HL-60 (cell line): Measurements from ENCODE around the gene CTIF.

Experiments
- DNase-seq, 2 experiments: peaks; one replicate each; pipeline ENCODE4 v3.0.0-alpha.2; 2010 to 2020; ENCODE audit warnings: low read depth in 1 of 2, low spot score in 1 of 2
- H3K27ac ChIP-seq: fragments of 250-450 bp; sonication (Bioruptor Pico); replicated peaks from 2 replicates; pipeline ENCODE4 v1.5.1; 2020; ENCODE audit warnings: mild to moderate bottlenecking, moderate library complexity
- H3K27me3 ChIP-seq: fragments of 250-450 bp; sonication (Bioruptor Pico); 2 replicates; pipeline ENCODE4 v1.5.1; 2021; ENCODE audit warnings: mild to moderate bottlenecking, moderate library complexity; ENCODE audit not compliant: insufficient read depth, poor library complexity, severe bottlenecking
- H3K4me3 ChIP-seq: replicated peaks from 2 replicates; pipeline ENCODE4 v1.5.1; 2011; ENCODE audit warnings: mild to moderate bottlenecking, control low read depth, low read length; ENCODE audit not compliant: insufficient read depth
- CTCF ChIP-seq: IDR thresholded peaks from one replicate; pipeline ENCODE4 v1.5.1; 2011; ENCODE audit warnings: low read length, control low read depth, inconsistent platforms; ENCODE audit not compliant: insufficient read depth
- GABPA ChIP-seq: IDR thresholded peaks from 2 replicates; pipeline ENCODE4 v1.6.1; 2012; ENCODE audit warnings: low read depth
- POLR2AphosphoS5 ChIP-seq: IDR thresholded peaks from 2 replicates; pipeline ENCODE4 v1.6.1; 2012; ENCODE audit warnings: low read depth
- REST ChIP-seq: IDR thresholded peaks from 2 replicates; pipeline ENCODE4 v1.6.1; 2012; ENCODE audit warnings: low read depth; ENCODE audit not compliant: insufficient replicate concordance
- SPI1 ChIP-seq: IDR thresholded peaks from 2 replicates; pipeline ENCODE4 v1.6.1; 2012; ENCODE audit warnings: low read depth, mild to moderate bottlenecking, borderline replicate concordance

The CTIF gene

GRCh38 chr18:48858676-48859075 is 319.8 kb downstream of the CTIF start:
- Histone ChIP-seq H3K27ac (no peak overlapping the region), H3K27me3 (no peaks in the 10 kb centered on the region), H3K4me3 (no peak overlapping the region)
- DNase-seq = no peak
- no peak for TF ChIP-seq SPI1
- TF ChIP-seq POLR2AphosphoS5 = no peak
- no peak for TF ChIP-seq CTCF
- TF ChIP-seq GABPA = no peak
- TF ChIP-seq REST = no peak

- no peaks in the 10 kb centered on the region for H3K27me3 ChIP-seq
- H3K4me3 ChIP-seq = no peak overlapping the region
- no peak for DNase-seq
- no peak for TF ChIP-seq GABPA
- TF ChIP-seq SPI1 = no peak
- TF ChIP-seq REST = no peak
- no peak for TF ChIP-seq CTCF
- TF ChIP-seq POLR2AphosphoS5 = no peak
- H3K27ac ChIP-seq = no peak overlapping the region
Measured at GRCh38 chr18:48859311-48860268, 320.8 kb downstream of the CTIF start.

GRCh38 chr18:48860269-48861180 is 321.7 kb downstream of the CTIF start:
- no peak overlapping the region for H3K27ac ChIP-seq
- H3K4me3 ChIP-seq = no peak overlapping the region
- no peak for DNase-seq
- H3K27me3 ChIP-seq = no peaks in the 10 kb centered on the region
- TF ChIP-seq GABPA (no peak), REST (no peak), POLR2AphosphoS5 (no peak), CTCF (no peak), SPI1 (no peak)
